ENCODE results near the gene ARL3. TPM values are rescaled to one million over a fixed set of nuclear protein-coding genes. Genes with fewer than 3 reads are reported as not detected.
"Not testable (repeated sequence)": the region's sequence is repeated elsewhere in the genome, so short reads cannot be mapped to it uniquely, and the experiment has no call there.

Gene ARL3
- total and polyA plus RNA-seq, 2 of the 4 experiments (the other 2 are of a cell fraction): 5.0 to 14.3 TPM

- Histone ChIP-seq H2BK120ac (ENCODE audit: low read depth, low read length) (no peak overlapping the region), H2AK5ac (ENCODE audit: low read depth, low read length) (peak overlapping the region; percentile 36; the same call in 1 of the 2 replicates), H3K9me3 (ENCODE audit: control insufficient read depth, insufficient read depth, low read length) (no peaks in the 10 kb centered on the region), H4K20me1 (ENCODE audit: insufficient read depth, low read length) (peaks cover 3% of the 10 kb centered on the region; the same call in 1 of the 2 replicates), H4K8ac (ENCODE audit: low read depth in 2 of 2, low read length in 2 of 2) (0 out of 4 replicates have a peak overlapping the region, but pooled peaks of 1 of the 2 experiments have one; percentile 19), H4K5ac (ENCODE audit: low read depth, low read length) (no peak overlapping the region), H3K4me1 (ENCODE audit: control insufficient read depth, insufficient read depth, low read length) (peaks cover 9% of the 10 kb centered on the region), H4K91ac (ENCODE audit: insufficient read depth, low read depth, low read length) (0 out of 2 replicates have a peak overlapping the region, but pooled peaks have one; percentile 9), H3K27ac (ENCODE audit: insufficient read depth, low read length) (no peak overlapping the region), H3K4me2 (ENCODE audit: low read depth, low read length) (peak overlapping the region; percentile 27; the same call in 1 of the 2 replicates), H3K4me3 (ENCODE audit: insufficient read depth, low read depth, low read length) (no peak overlapping the region), H3K27me3 (ENCODE audit: control insufficient read depth, insufficient read depth, low read length) (no peaks in the 10 kb centered on the region), H3K9me1 (ENCODE audit: insufficient read depth, low read length) (peaks cover 10% of the 10 kb centered on the region), H3K23ac (ENCODE audit: low read depth, low read length) (no peak overlapping the region), H2BK20ac (ENCODE audit: low read depth, low read length) (no peak overlapping the region), H3K4ac (ENCODE audit: low read depth, low read length) (no peak overlapping the region), H3K14ac (replicated peaks; ENCODE audit: low read depth, low read length) (no peak overlapping the region), H3K79me1 (ENCODE audit: low read depth in 1 of 2, low read length in 2 of 2) (peaks cover 39 to 54% of the 10 kb centered on the region in 2 experiments), H2AFZ (replicated peaks; ENCODE audit: low read length, poor library complexity) (peak overlapping the region; percentile 55), H2BK15ac (ENCODE audit: low read depth, low read length) (no peak overlapping the region), H3K9ac (ENCODE audit: low read depth, low read length) (no peak overlapping the region), H3K18ac (ENCODE audit: low read depth, low read length) (no peak overlapping the region), H3K36me3 (ENCODE audit: control insufficient read depth, insufficient read depth, low read length) (no peaks in the 10 kb centered on the region), H2BK5ac (ENCODE audit: low read depth, low read length, poor library complexity, severe bottlenecking) (no peak overlapping the region), H3K56ac (ENCODE audit: extremely low read depth, insufficient read depth, low read length) (no peak overlapping the region), H2AK9ac (replicated peaks; ENCODE audit: low read depth, low read length, poor library complexity) (no peak overlapping the region)
- peak; percentile 80 for DNase-seq
- ChIA-PET POLR2A (ENCODE audit: unreplicated experiment) (no interaction called here), CTCF (no interaction called here)
- ATAC-seq (ENCODE audit: low read depth): no peak
- intact Hi-C loops (cut with micrococcal nuclease): no loop called here
- dilution Hi-C loops (cut with HindIII; ENCODE audit: low sequenced_read_pairs, unreplicated experiment): no loop called here
- TF ChIP-seq MXI1 (IDR thresholded peaks at IDR 0.05; ENCODE audit: borderline replicate concordance, low read depth, low read length) (0 out of 2 replicates have a peak, but pooled peaks have one; percentile 34), NFE2L2 (IDR thresholded peaks at IDR 0.05; ENCODE audit: low read depth, low read length) (peak; percentile 9; the same call in 1 of the 2 replicates), CTCF (conservative IDR thresholded peaks at IDR 0.05; ENCODE audit: low read depth, low read length) (no peak)
- BruUV-seq (replicated peaks): no TSS peak
- WGBS, 2 experiments (ENCODE audit: extremely low coverage in 2 of 2, insufficient read length in 1 of 2): 75% methylated on average over 1 of the region's 3 CpGs; no CpG with 5 or more reads in 1 of the 2 experiments
- in situ Hi-C loops (cut with MboI; ENCODE audit: low sequenced_read_pairs): no loop called here
Observed at GRCh38 chr10:102718220-102718619, 4.0 kb upstream of the ARL3 start.

- H3K9me3 ChIP-seq (ENCODE audit: control insufficient read depth, insufficient read depth, low read length); H3K18ac ChIP-seq (ENCODE audit: low read depth, low read length); H3K27me3 ChIP-seq (ENCODE audit: control insufficient read depth, insufficient read depth, low read length); H2BK5ac ChIP-seq (ENCODE audit: low read depth, low read length, poor library complexity, severe bottlenecking); H3K27ac ChIP-seq (ENCODE audit: insufficient read depth, low read length); H3K4me3 ChIP-seq (ENCODE audit: insufficient read depth, low read depth, low read length); CTCF ChIA-PET; H2BK120ac ChIP-seq (ENCODE audit: low read depth, low read length); H3K4ac ChIP-seq (ENCODE audit: low read depth, low read length); H2AFZ ChIP-seq (replicated peaks; ENCODE audit: low read length, poor library complexity); H4K91ac ChIP-seq (ENCODE audit: insufficient read depth, low read depth, low read length); in situ Hi-C loops (cut with MboI; ENCODE audit: low sequenced_read_pairs); H4K8ac ChIP-seq (ENCODE audit: low read depth in 2 of 2, low read length in 2 of 2); H2AK9ac ChIP-seq (replicated peaks; ENCODE audit: low read depth, low read length, poor library complexity); H3K4me2 ChIP-seq (ENCODE audit: low read depth, low read length); H3K23ac ChIP-seq (ENCODE audit: low read depth, low read length); H2AK5ac ChIP-seq (ENCODE audit: low read depth, low read length); H3K56ac ChIP-seq (ENCODE audit: extremely low read depth, insufficient read depth, low read length); H3K14ac ChIP-seq (replicated peaks; ENCODE audit: low read depth, low read length); H3K36me3 ChIP-seq (ENCODE audit: control insufficient read depth, insufficient read depth, low read length); ATAC-seq (ENCODE audit: low read depth); H2BK15ac ChIP-seq (ENCODE audit: low read depth, low read length); DNase-seq; H2BK20ac ChIP-seq (ENCODE audit: low read depth, low read length); dilution Hi-C loops (cut with HindIII; ENCODE audit: low sequenced_read_pairs, unreplicated experiment); BruUV-seq (replicated peaks); POLR2A ChIA-PET (ENCODE audit: unreplicated experiment); H4K20me1 ChIP-seq (ENCODE audit: insufficient read depth, low read length); intact Hi-C loops (cut with micrococcal nuclease); H4K5ac ChIP-seq (ENCODE audit: low read depth, low read length); H3K4me1 ChIP-seq (ENCODE audit: control insufficient read depth, insufficient read depth, low read length); H3K9ac ChIP-seq (ENCODE audit: low read depth, low read length): not testable (repeated sequence)
- Histone ChIP-seq H3K9me1 (ENCODE audit: insufficient read depth, low read length) (peaks cover 10% of the 10 kb centered on the region), H3K79me1 (ENCODE audit: low read depth in 1 of 2, low read length in 2 of 2) (peaks cover 41 to 59% of the 10 kb centered on the region in 2 experiments)
- no CpG with 5 or more reads among the region's 18 CpGs for WGBS, 2 experiments (ENCODE audit: extremely low coverage in 2 of 2, insufficient read length in 1 of 2)
Observed at GRCh38 chr10:102716900-102717565, 2.8 kb upstream of the ARL3 start.

Measured in IMR-90 (cell line).